ENCODE data around the gene EWSR1.
A peak's percentile ranks its signal among the peaks of the same experiment; 100 is the strongest.

EWSR1 gene

GRCh38 chr22:29306175-29306834, 38.2 kb downstream of the EWSR1 start, which contains the start of gene GAS2L1:
Gene GAS2L1 (plus strand): TSS chr22:29306650. CDS start chr22:29308106, 1,456 bp downstream.
- TF ChIP-seq CEBPB (IDR thresholded peaks at IDR 0.05): peak; percentile 46; the same call in 1 of the 2 replicates
- TF ChIP-seq RAD21 (IDR thresholded peaks at IDR 0.05; ENCODE audit: low read depth): peak; percentile 34
- peak; percentile 43 for TF ChIP-seq TAF1 (IDR thresholded peaks at IDR 0.05; ENCODE audit: low read depth)
- TF ChIP-seq TEAD4 (IDR thresholded peaks at IDR 0.05): peak; percentile 83
- TF ChIP-seq TCF12 (IDR thresholded peaks at IDR 0.05; ENCODE audit: low read depth): peak; percentile 94
- TF ChIP-seq YY1 (IDR thresholded peaks at IDR 0.05; ENCODE audit: low read depth): peak; percentile 83
- peak; percentile 86 for TF ChIP-seq NFIC (IDR thresholded peaks at IDR 0.05)
- TF ChIP-seq REST (IDR thresholded peaks at IDR 0.05; ENCODE audit: low read depth): no peak
- TF ChIP-seq MAX (IDR thresholded peaks at IDR 0.05): peak; percentile 76
- peak; percentile 78 for TF ChIP-seq FOXM1 (IDR thresholded peaks at IDR 0.05; ENCODE audit: borderline replicate concordance, low read depth)
- TF ChIP-seq ZBTB7A (IDR thresholded peaks at IDR 0.05; ENCODE audit: low read depth): peak; percentile 99
- TF ChIP-seq EP300 (IDR thresholded peaks at IDR 0.05; ENCODE audit: borderline replicate concordance): peak; percentile 91
- TF ChIP-seq CREB1 (IDR thresholded peaks at IDR 0.05; ENCODE audit: low read depth): no peak
- no peak for TF ChIP-seq EGR1 (IDR thresholded peaks at IDR 0.05)
- peak; percentile 18; the same call in 1 of the 2 replicates for TF ChIP-seq USF1 (IDR thresholded peaks at IDR 0.05)

- TF ChIP-seq EP300 (IDR thresholded peaks at IDR 0.05; ENCODE audit: borderline replicate concordance): peak; percentile 58; the same call in 1 of the 2 replicates
- TF ChIP-seq MAX (IDR thresholded peaks at IDR 0.05): peak; percentile 12
- peak; percentile 93 for TF ChIP-seq TEAD4 (IDR thresholded peaks at IDR 0.05)
- no peak for TF ChIP-seq EGR1 (IDR thresholded peaks at IDR 0.05)
- 0 out of 2 replicates have a peak, but pooled peaks have one; percentile 31 for TF ChIP-seq NFIC (IDR thresholded peaks at IDR 0.05)
- no peak for TF ChIP-seq CEBPB (IDR thresholded peaks at IDR 0.05)
Measured at GRCh38 chr22:29306835-29307595, 38.9 kb downstream of the EWSR1 start.

GRCh38 chr22:29307596-29308147, 39.6 kb downstream of the EWSR1 start:
- TF ChIP-seq TEAD4 (IDR thresholded peaks at IDR 0.05) (no peak), TCF12 (IDR thresholded peaks at IDR 0.05; ENCODE audit: low read depth) (no peak), RAD21 (IDR thresholded peaks at IDR 0.05; ENCODE audit: low read depth) (no peak), YY1 (IDR thresholded peaks at IDR 0.05; ENCODE audit: low read depth) (no peak), MAX (IDR thresholded peaks at IDR 0.05) (no peak), CEBPB (IDR thresholded peaks at IDR 0.05) (no peak), ZBTB7A (IDR thresholded peaks at IDR 0.05; ENCODE audit: low read depth) (no peak; the same call in 1 of the 2 replicates), CREB1 (IDR thresholded peaks at IDR 0.05; ENCODE audit: low read depth) (no peak), NFIC (IDR thresholded peaks at IDR 0.05) (no peak), REST (IDR thresholded peaks at IDR 0.05; ENCODE audit: low read depth) (no peak), FOXM1 (IDR thresholded peaks at IDR 0.05; ENCODE audit: borderline replicate concordance, low read depth) (no peak), USF1 (IDR thresholded peaks at IDR 0.05) (no peak), EP300 (IDR thresholded peaks at IDR 0.05; ENCODE audit: borderline replicate concordance) (no peak), TAF1 (IDR thresholded peaks at IDR 0.05; ENCODE audit: low read depth) (no peak), EGR1 (IDR thresholded peaks at IDR 0.05) (no peak)

- TF ChIP-seq EGR1 (IDR thresholded peaks at IDR 0.05) (peak; percentile 51; the same call in 1 of the 2 replicates), ZBTB7A (IDR thresholded peaks at IDR 0.05; ENCODE audit: low read depth) (peak; percentile 52), NFIC (IDR thresholded peaks at IDR 0.05) (no peak), MAX (IDR thresholded peaks at IDR 0.05) (0 out of 2 replicates have a peak, but pooled peaks have one; percentile 6)
Measured at GRCh38 chr22:29308148-29308790, 40.2 kb downstream of the EWSR1 start.
